ENCODE measurements around the gene TARM1.

The TARM1 gene

GRCh38 chr19:54084410-54084809, 3.2 kb upstream of the TARM1 start:
- DNase-seq (ENCODE audit: low read depth) = no peak
- no peak for TF ChIP-seq CTCF (IDR thresholded peaks at IDR 0.05; ENCODE audit: low read length, missing control alignments)
- no peak overlapping the region for H3K4me3 ChIP-seq (replicated peaks; ENCODE audit: low read depth, low read length)

DNA sequence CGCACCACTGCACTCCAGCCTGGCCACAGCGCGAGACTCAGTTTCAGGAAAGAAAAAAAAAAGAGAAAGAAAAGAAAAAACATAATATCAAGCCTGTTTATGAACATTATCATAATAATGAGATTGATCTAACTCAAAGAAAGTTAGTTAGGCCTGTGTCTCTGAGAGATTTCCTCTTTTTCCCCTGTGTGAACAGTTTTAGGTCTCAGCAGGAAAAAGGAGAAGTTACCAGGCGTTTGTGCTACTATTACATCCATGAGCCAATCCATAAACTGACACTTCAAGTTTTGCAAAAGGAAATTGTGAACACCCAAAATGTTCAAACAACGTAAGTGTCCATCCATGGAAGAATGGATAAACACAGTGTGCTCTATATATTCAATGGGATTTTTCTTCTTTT, 3.8 kb downstream of the TARM1 start:
- TF ChIP-seq CTCF (IDR thresholded peaks at IDR 0.05; ENCODE audit: low read length, missing control alignments) = no peak
- H3K4me3 ChIP-seq (replicated peaks; ENCODE audit: low read depth, low read length) = no peak overlapping the region
- DNase-seq (ENCODE audit: low read depth) = no peak

DNA sequence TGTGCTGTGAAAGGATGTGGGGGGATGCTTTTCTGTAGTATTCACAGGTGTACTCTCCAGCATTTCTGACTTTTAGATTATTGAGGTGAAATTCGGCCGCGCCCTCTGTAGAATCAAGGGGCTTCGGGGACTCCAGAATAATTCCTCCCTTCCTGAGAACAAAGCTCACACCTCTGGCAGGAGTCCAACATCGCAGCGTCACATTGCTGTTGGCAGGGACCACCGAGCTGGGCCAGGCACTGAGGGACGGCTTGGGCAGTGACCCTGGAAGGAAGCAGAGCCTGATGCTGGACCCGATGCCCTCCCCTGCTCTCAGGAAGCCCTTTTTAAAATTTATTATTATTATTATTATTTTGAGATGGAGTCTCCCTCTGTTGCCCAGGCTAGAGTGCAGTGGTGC, 6.3 kb downstream of the TARM1 start:
- H3K4me3 ChIP-seq (replicated peaks; ENCODE audit: low read depth, low read length) = no peak overlapping the region
- TF ChIP-seq CTCF (IDR thresholded peaks at IDR 0.05; ENCODE audit: low read length, missing control alignments) = no peak
- no peak for DNase-seq (ENCODE audit: low read depth)

GRCh38 chr19:54073829-54074228, 7.3 kb downstream of the TARM1 start:
- H3K4me3 ChIP-seq (replicated peaks; ENCODE audit: low read depth, low read length) = no peak overlapping the region
- no peak for TF ChIP-seq CTCF (IDR thresholded peaks at IDR 0.05; ENCODE audit: low read length, missing control alignments)
- no peak for DNase-seq (ENCODE audit: low read depth)

DNA sequence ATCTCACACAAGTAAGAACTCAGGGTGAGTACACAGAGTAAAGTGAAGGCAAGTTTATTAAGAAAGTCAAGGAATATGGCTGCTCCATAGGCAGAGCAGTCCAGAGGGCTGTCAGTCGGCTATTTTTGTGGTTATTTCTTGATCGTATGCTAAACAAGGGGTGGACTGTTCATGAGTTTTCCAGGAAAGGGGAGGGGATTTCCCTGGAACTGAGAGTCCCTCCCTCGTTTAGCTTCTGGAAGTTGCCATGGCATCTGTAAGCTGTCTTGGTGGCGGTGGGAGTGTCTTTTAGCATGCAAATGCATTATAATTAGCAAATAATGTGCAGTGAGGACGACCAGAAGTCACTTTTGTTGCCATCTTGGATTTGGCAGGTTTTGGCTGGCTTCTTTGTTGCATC, 11.7 kb downstream of the TARM1 start:
- TF ChIP-seq CTCF (IDR thresholded peaks at IDR 0.05; ENCODE audit: low read length, missing control alignments) = no peak
- H3K4me3 ChIP-seq (replicated peaks; ENCODE audit: low read depth, low read length) = no peak overlapping the region
- no peak for DNase-seq (ENCODE audit: low read depth)

GRCh38 chr19:54063350-54064116, 17.6 kb downstream of the TARM1 start, which contains the start of gene VSTM1:
TSS of gene VSTM1 (minus strand) at chr19:54063897. CDS start at chr19:54063777, 120 bp downstream.
- H3K4me3 ChIP-seq (replicated peaks; ENCODE audit: low read depth, low read length) = no peak within 1 kb of the TSS
- TF ChIP-seq CTCF (IDR thresholded peaks at IDR 0.05; ENCODE audit: low read length, missing control alignments) = no peak
- DNase-seq (ENCODE audit: low read depth) = no peak

DNA sequence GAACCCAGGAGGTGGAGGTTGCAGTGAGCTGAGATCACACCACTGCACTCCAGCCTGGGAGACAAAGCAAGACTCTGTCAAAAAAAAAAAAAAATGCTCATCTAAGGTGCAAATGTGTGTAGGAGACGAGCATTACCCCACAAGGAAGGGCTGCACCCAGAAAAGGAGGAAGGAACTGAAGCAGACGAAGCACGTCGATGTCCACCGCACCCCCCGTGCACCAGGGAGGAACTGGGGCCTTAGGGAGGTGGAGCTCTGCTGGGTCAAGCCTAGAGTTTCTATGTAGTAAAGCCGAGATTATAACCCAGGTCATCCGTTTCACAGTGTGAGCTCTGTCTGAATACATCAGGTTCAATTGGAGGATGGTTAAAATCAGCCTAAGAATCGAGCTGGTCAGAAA, 18.5 kb downstream of the TARM1 start:
- H3K4me3 ChIP-seq (replicated peaks; ENCODE audit: low read depth, low read length) = no peak overlapping the region
- DNase-seq (ENCODE audit: low read depth) = no peak
- no peak for TF ChIP-seq CTCF (IDR thresholded peaks at IDR 0.05; ENCODE audit: low read length, missing control alignments)
